GM21576 (cell line): ENCODE data around the gene GNG8.
"Not testable (repeated sequence)": the region's sequence is repeated elsewhere in the genome, so short reads cannot be mapped to it uniquely, and the experiment has no call there.

Experiments used
- ATAC-seq: cut with Tn5 transposase; IDR thresholded peaks from one replicate; pipeline ENCODE4 v1.9.1; 2021; ENCODE audit warnings: mild to moderate bottlenecking, moderate library complexity; ENCODE audit not compliant: unreplicated experiment

The GNG8 gene

GRCh38 chr19:46648060-46648960 lies 12.3 kb upstream of the GNG8 start:
- no peak for ATAC-seq

- ATAC-seq: no peak
These were observed 10.4 kb upstream of the GNG8 start for GRCh38 chr19:46646402-46646801.

GRCh38 chr19:46644720-46645119 lies 8.7 kb upstream of the GNG8 start:
- ATAC-seq: no peak

- no peak for ATAC-seq
These were observed 4.7 kb upstream of the GNG8 start for GRCh38 chr19:46640656-46641055.

GRCh38 chr19:46639358-46640182 lies 3.6 kb upstream of the GNG8 start:
- ATAC-seq: no peak

DNA sequence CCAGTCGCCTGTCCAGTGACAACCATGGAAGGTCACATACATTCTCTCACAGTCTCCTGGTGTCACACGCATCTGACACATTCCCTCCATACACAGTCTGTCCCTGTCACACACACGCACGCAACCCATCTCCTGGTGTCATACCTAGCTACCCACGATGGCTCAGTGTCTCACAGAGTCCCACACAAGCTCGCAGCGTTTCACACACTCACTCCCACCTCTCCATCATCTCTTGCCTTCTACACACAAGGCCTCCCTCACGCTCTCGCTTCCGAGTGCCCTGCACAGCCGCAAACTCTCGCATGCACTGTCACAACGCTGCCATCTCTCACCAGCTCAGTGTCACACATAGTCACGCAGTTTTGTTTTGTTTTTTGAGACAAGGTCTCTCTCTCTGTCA lies 1.2 kb upstream of the GNG8 start:
- ATAC-seq: no peak

DNA sequence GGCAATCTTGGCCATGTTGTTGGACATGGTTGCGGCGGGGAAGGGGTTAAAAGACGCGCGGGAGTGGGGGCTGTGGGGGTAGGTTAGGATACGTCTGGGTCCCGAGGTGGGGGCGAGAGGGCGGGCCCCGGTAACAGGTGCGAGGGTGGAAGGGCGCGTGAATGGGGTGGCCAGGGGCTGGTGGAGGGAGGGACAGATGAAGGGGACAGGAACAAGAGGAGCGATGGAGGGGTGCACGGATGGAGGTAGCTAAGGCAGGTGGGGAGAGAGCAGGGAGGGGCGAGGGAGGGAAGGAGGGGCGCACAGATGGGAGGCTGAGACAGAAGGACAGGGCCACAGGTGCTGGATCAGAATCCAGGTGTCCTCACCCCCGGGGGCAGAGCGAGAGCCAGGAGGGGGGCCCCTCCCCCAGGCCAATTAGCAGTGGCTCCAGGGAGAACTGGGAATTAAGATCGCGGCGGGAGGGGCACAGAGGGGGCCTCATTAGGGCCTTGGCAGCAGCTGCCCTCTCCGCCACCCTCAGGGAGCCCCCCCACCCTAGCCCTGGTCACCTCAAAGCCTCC lies 1.3 kb downstream of the GNG8 start:
- ATAC-seq: no peak

DNA sequence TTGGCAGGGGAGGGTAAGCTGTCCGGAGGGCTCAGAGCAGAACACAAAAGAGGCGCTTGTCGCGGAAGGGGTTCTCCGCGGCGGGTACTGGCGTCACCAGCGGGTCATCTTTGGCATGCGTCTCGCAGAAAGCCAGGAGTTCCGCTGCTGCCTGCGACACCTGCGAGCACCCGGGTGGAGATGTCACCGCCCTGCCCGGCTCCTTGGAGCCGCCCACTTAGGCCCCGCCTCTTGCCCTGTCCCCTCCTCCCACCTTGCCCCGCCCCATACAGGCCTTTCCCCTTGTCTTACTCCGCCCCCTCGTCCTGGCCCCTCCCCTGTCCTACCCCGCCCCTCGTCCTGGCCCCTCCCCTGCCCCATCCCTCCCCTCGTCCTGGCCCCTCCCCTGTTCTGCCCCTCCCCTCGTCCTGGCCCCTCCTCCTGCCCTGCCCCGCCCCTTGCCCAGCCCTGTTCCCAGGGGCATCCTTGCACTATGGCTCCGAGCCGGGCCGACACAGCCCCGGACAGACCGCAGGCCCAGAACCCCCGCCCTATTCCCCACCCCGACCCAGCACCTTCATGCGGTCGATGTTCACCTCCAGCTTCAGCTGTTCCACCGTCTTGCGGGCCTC lies 1.9 kb downstream of the GNG8 start:
- peak; percentile 52 for ATAC-seq

DNA sequence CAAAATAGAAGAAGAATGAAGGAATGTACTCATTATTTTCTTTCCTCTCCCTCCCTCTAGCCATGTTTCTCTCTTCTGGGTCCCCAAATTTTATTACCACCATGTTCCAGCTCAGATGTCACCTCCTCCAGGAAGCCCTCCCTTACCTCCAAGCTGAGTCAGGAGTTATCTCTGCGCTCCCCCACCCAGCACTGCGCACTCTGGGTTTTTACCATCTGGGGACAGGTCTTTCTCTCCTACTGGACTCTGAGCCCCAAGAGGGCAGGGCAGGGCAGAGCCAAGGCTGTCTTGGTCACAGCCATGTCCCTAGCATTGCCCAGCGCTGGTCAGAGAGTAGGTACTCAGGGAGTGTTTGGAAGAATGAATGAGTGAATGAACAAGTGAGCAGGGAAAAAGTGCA lies 2.9 kb downstream of the GNG8 start:
- ATAC-seq: no peak

DNA sequence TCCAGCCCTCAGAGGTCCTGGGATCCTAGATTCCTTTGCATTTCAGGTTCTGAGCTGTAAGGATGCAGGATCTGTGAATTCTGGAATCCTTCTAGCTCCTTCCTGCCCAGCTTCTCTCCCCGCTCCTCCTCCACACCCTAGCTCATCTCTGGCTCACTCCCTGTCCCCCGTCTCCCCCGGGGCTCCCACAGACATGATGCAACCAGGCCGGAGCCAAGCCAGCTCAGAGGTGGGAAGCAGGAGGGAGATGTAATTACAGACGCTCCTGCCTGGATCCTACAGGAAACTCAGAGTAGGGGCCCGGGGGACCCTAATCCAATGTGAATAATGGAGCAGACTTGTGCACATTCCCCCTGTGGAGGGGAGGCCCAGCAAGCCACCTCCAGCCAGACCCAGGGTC lies 4.5 kb downstream of the GNG8 start:
- no peak for ATAC-seq

DNA sequence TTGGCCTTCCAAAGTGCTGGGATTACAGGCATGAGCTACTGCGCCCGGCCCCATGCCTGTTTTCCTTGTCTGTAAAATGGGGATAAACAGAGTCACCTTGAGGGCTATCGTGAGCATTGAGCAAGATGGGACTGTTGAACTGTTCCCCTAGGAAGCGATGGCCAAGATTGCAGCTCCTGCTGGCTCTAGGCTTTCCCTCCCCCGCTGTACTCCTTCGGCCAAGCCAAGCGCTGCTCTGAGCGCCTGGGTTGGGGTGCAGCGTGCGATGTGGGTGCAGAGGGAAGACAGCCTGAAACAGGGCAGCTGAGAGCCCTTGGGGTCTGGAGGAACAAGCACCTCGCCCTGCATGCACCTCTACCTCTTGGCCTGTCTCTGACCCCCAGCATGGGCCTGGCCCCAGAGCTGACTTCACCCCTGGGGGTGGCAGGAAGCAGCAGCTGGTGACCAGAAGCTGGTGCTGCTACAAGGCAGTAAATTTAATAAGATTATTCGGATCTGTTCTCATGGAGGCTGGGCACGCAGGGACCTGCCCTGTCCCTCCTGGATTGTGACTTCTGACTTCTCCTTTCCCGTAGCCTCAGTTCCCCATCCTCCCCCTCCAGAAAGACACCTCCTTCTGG lies 5.3 kb downstream of the GNG8 start:
- ATAC-seq: no peak

- ATAC-seq: no peak
These were observed 6.4 kb downstream of the GNG8 start for GRCh38 chr19:46629546-46630025.

GRCh38 chr19:46628970-46629369 lies 7.0 kb downstream of the GNG8 start:
- not testable (repeated sequence) for ATAC-seq

- no peak for ATAC-seq
These were observed 9.6 kb downstream of the GNG8 start for GRCh38 chr19:46626446-46626845.

GRCh38 chr19:46625731-46626130 lies 10.3 kb downstream of the GNG8 start:
- ATAC-seq: no peak

- no peak for ATAC-seq
These were observed 10.9 kb downstream of the GNG8 start, which contains the start of gene PTGIR for GRCh38 chr19:46624958-46625661. Gene PTGIR (minus strand): TSS chr19:46625089. CDS start chr19:46624225, 864 bp downstream.

DNA sequence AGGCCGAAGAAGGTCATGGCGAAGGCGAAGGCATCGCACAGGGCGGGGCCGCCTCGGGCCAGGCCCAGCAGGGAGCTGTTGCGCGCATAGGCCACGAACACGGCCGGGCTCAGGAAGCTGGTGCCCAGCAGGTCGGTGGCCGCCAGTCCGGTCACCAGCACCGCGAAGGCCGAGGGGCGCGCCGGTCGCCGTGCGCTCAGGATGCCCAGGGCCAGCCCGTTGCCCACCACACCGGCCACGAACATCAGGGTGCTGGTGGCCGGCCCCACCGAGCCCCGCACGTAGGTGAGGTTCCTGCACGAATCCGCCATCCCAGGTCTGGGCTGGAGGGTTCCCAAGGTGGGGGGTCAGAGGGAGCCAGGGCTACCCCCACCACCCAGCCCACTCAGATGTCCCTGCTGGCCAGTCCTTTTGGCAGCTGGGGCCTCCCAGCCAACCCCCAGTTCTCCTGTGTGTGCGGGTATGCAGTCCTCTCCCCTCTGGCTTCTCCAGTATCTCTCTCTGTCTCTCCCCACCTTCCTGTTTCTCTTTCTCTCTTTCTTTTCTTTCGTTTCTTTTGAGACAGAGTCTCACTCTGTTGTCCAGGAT lies 12.0 kb downstream of the GNG8 start:
- no peak for ATAC-seq

- no peak for ATAC-seq
These were observed 13.9 kb downstream of the GNG8 start for GRCh38 chr19:46622118-46622446.

GRCh38 chr19:46621191-46622117 lies 14.5 kb downstream of the GNG8 start:
- no peak for ATAC-seq
